H1 (cell line): ENCODE data around the gene CPSF2. TPM values are rescaled to one million over a fixed set of nuclear protein-coding genes. Genes with fewer than 3 reads are reported as not detected.
"Not testable (repeated sequence)": the region's sequence is repeated elsewhere in the genome, so short reads cannot be mapped to it uniquely, and the experiment has no call there.

Experiments
- CTCF ChIA-PET: fragments of 300-600 bp; sonication (Branson Sonifier 250); formaldehyde crosslinking; loops from one replicate; lab custom pipeline; 2021; ENCODE audit not compliant: partially characterized antibody; lab: Charles Lee
- POLR2A ChIA-PET: fragments of 300-600 bp; sonication (Branson Sonifier 250); formaldehyde crosslinking; loops from one replicate; lab custom pipeline; 2021; ENCODE audit warnings: inconsistent platforms; ENCODE audit not compliant: partially characterized antibody; lab: Charles Lee
- DNase-seq, 2 experiments: peaks; one replicate each; pipeline versions ENCODE4 v3.0.0 to v3.0.0-alpha.2; 2010 to 2022; ENCODE audit warnings: low spot score in 2 of 2, low read depth in 1 of 2, mixed read lengths in 1 of 2
- FAIRE-seq: peaks from 2 replicates; lab custom pipeline; 2011; peaks lifted over from hg19 to GRCh38; lab: Jason Lieb, UNC
- H2AFZ ChIP-seq: 2 replicates; pipeline ENCODE4 v1.8.1; 2012; ENCODE audit warnings: low read length, inconsistent platforms
- H2AK5ac ChIP-seq: 2 replicates; pipeline ENCODE4 v1.6.1; 2013; ENCODE audit warnings: low read depth, low read length
- H2BK120ac ChIP-seq: replicated peaks from 2 replicates; pipeline ENCODE3; 2013; ENCODE audit warnings: low read depth, low read length, inconsistent platforms
- H2BK12ac ChIP-seq: 2 replicates; pipeline ENCODE4 v1.6.1; 2013; ENCODE audit warnings: low read depth, low read length
- H2BK15ac ChIP-seq: 2 replicates; pipeline ENCODE4 v1.6.1; 2013; ENCODE audit warnings: low read length
- H2BK20ac ChIP-seq: 2 replicates; pipeline ENCODE4 v1.6.1; 2013; ENCODE audit warnings: low read length
- H2BK5ac ChIP-seq: 2 replicates; pipeline ENCODE4 v1.6.1; 2013; ENCODE audit warnings: low read depth, low read length
- H3K14ac ChIP-seq: 2 replicates; pipeline ENCODE4 v1.6.1; 2013; ENCODE audit warnings: inconsistent platforms; ENCODE audit not compliant: insufficient read length
- H3K18ac ChIP-seq: 2 replicates; pipeline ENCODE4 v1.6.1; 2013; ENCODE audit warnings: low read length; ENCODE audit errors: extremely low read depth
- H3K23ac ChIP-seq: 2 replicates; pipeline ENCODE4 v1.6.1; 2013; ENCODE audit warnings: inconsistent platforms; ENCODE audit not compliant: insufficient read length
- H3K23me2 ChIP-seq: 2 replicates; pipeline ENCODE4 v1.6.1; 2013; ENCODE audit warnings: low read depth, low read length
- H3K27ac ChIP-seq: 2 replicates; pipeline ENCODE4 v1.6.1; 2011; ENCODE audit warnings: low read depth, low read length, inconsistent platforms
- H3K27me3 ChIP-seq, 4 experiments: replicated peaks in 1 of 4; 1 replicate in 1 of 4; 2 replicates in 3 of 4; pipeline versions ENCODE4 v1.6.1 to v1.8.1; 2011 to 2013; ENCODE audit warnings: low read length in 3 of 4, mild to moderate bottlenecking in 3 of 4, inconsistent platforms in 2 of 4, mixed read lengths in 2 of 4, moderate library complexity in 1 of 4; ENCODE audit not compliant: control insufficient read depth in 3 of 4, insufficient read depth in 3 of 4; ENCODE audit errors: extremely low read depth in 1 of 4
- H3K36me3 ChIP-seq, 4 experiments: 2 replicates each; pipeline versions ENCODE4 v1.6.1 to v1.8.1; 2011 to 2013; ENCODE audit warnings: mild to moderate bottlenecking in 4 of 4, low read length in 3 of 4, moderate library complexity in 2 of 4, control low read depth in 1 of 4, inconsistent platforms in 1 of 4; ENCODE audit not compliant: insufficient read depth in 4 of 4, control insufficient read depth in 2 of 4
- H3K4ac ChIP-seq: replicated peaks from 2 replicates; pipeline ENCODE3; 2013; ENCODE audit warnings: low read length, low read depth, mixed read lengths, inconsistent platforms; ENCODE audit not compliant: insufficient read length
- H3K4me1 ChIP-seq, 4 experiments: replicated peaks in 1 of 4; 1 replicate in 1 of 4; 2 replicates in 3 of 4; pipeline versions ENCODE4 v1.6.1 to v1.8.1; 2011 to 2013; ENCODE audit warnings: low read length in 3 of 4, inconsistent platforms in 2 of 4, mixed read lengths in 1 of 4; ENCODE audit not compliant: insufficient read depth in 4 of 4, control insufficient read depth in 3 of 4
- H3K4me2 ChIP-seq, 2 experiments: 2 replicates each; pipeline versions ENCODE4 v1.6.1 to v1.8.1; 2011 to 2013; ENCODE audit warnings: low read depth in 2 of 2, low read length in 2 of 2, control low read depth in 1 of 2, inconsistent platforms in 1 of 2, mild to moderate bottlenecking in 1 of 2; ENCODE audit not compliant: insufficient read depth in 1 of 2
- H3K4me3 ChIP-seq, 4 experiments: fragments of 200-600, 300-600 bp in 1 of 4; sonication (generic), shearing (Covaris generic), sonication (Bioruptor Twin) in 1 of 4; 2 replicates each; pipeline versions ENCODE4 v1.5.1 to v1.8.1; 2011 to 2016; ENCODE audit warnings: low read length in 4 of 4, low read depth in 3 of 4, control low read depth in 2 of 4, inconsistent platforms in 2 of 4, mild to moderate bottlenecking in 2 of 4, mixed read lengths in 1 of 4, moderate library complexity in 1 of 4; ENCODE audit not compliant: insufficient read depth in 2 of 4; ENCODE audit errors: extremely low read depth in 1 of 4
- H3K56ac ChIP-seq: replicated peaks from 2 replicates; pipeline ENCODE3; 2013; ENCODE audit warnings: low read depth, mild to moderate bottlenecking, mixed read lengths, low read length, inconsistent platforms; ENCODE audit not compliant: insufficient read length
- H3K79me1 ChIP-seq: 2 replicates; pipeline ENCODE4 v1.6.1; 2013; ENCODE audit warnings: low read depth, low read length, control low read depth
- H3K79me2 ChIP-seq, 2 experiments: 2 replicates each; pipeline versions ENCODE4 v1.6.1 to v1.8.1; 2012 to 2013; ENCODE audit warnings: low read length in 2 of 2, mild to moderate bottlenecking in 2 of 2, inconsistent platforms in 1 of 2; ENCODE audit not compliant: insufficient read depth in 2 of 2, control insufficient read depth in 1 of 2
- H3K9ac ChIP-seq, 4 experiments: replicated peaks in 1 of 4; 1 replicate in 1 of 4; 2 replicates in 3 of 4; pipeline versions ENCODE4 v1.6.1 to v1.8.1; 2011 to 2013; ENCODE audit warnings: low read depth in 3 of 4, low read length in 3 of 4, control low read depth in 2 of 4, mild to moderate bottlenecking in 2 of 4, moderate library complexity in 2 of 4, inconsistent platforms in 1 of 4; ENCODE audit errors: extremely low read depth in 1 of 4
- H3K9me3 ChIP-seq, 2 experiments: 2 replicates each; pipeline versions ENCODE4 v1.6.1 to v1.8.1; 2012 to 2013; ENCODE audit warnings: mild to moderate bottlenecking in 2 of 2, moderate library complexity in 2 of 2, control low read depth in 1 of 2, inconsistent platforms in 1 of 2, low read depth in 1 of 2, low read length in 1 of 2, mixed read lengths in 1 of 2; ENCODE audit not compliant: insufficient read depth in 2 of 2
- H4K20me1 ChIP-seq, 2 experiments: replicated peaks in 1 of 2; 2 replicates each; pipeline versions ENCODE3 to v1.8.1; 2011 to 2013; ENCODE audit warnings: inconsistent platforms in 2 of 2, low read length in 2 of 2, mild to moderate bottlenecking in 1 of 2; ENCODE audit not compliant: insufficient read depth in 2 of 2, control insufficient read depth in 1 of 2
- H4K5ac ChIP-seq: 2 replicates; pipeline ENCODE4 v1.6.1; 2013; ENCODE audit warnings: low read length, low read depth, mixed read lengths, inconsistent platforms; ENCODE audit not compliant: insufficient read length
- H4K8ac ChIP-seq: 2 replicates; pipeline ENCODE4 v1.8.0; 2013; ENCODE audit warnings: mild to moderate bottlenecking, moderate library complexity, low read length, inconsistent platforms; ENCODE audit not compliant: insufficient read depth; ENCODE audit errors: extremely low read depth
- H4K91ac ChIP-seq: replicated peaks from 2 replicates; pipeline ENCODE3; 2013; ENCODE audit warnings: low read length, mixed read lengths, inconsistent platforms; ENCODE audit not compliant: insufficient read length
- WGBS, 2 experiments: shearing (Covaris generic) in 1 of 2; methylation state at CpG; one replicate each; pipeline versions ENCODE4 v1.1.6 to v1.1.7; 2013 to 2015; ENCODE audit warnings: low lambda C conversion rate in 2 of 2, mixed read lengths in 2 of 2, inconsistent platforms in 1 of 2, low coverage in 1 of 2, missing lambda C conversion rate in 1 of 2; ENCODE audit not compliant: insufficient replicate concordance in 2 of 2, insufficient coverage in 1 of 2, insufficient read length in 1 of 2; ENCODE audit errors: extremely low coverage in 1 of 2, missing lambda C conversion rate in 1 of 2; 5-methylcytosine and 5-hydroxymethylcytosine counted together
- polyA plus RNA-seq, 7 experiments: library from polyadenylated mRNA; depleted of rRNA in 3 of 7; stranded (reverse) in 5 of 7; unstranded in 2 of 7; fragments of >200 nt in 5 of 7; fragments of 200-250 nt in 2 of 7; gene quantifications; 1 replicate in 5 of 7; 2 replicates in 1 of 7; 4 replicates in 1 of 7; pipeline versions ENCODE4 v1.2.1 to v1.2.3, GENCODE V29; 2011 to 2013; ENCODE audit warnings: missing spikeins in 2 of 7, mixed read lengths in 2 of 7
- total RNA-seq: library from RNA; stranded (reverse); fragmentation: NEBNext Ultra II Directional; extraction: Animal tissue kit (Norgen Biotek cat#: 25700); gene quantifications from 2 replicates; pipeline ENCODE4 v1.2.1, GENCODE V29; 2021

CPSF2 gene
- total and polyA plus RNA-seq, 2 of the 8 experiments (the other 6 are each of a cell fraction or from before 2014, with no cell fraction given) = 11.3 to 130 TPM

- H3K14ac ChIP-seq, H4K5ac ChIP-seq, H3K4me1 ChIP-seq, H3K27me3 ChIP-seq, H4K91ac ChIP-seq, DNase-seq, H2BK15ac ChIP-seq, H3K18ac ChIP-seq, H2BK12ac ChIP-seq, H2AK5ac ChIP-seq, FAIRE-seq, H3K4me2 ChIP-seq, H3K27ac ChIP-seq, H2BK20ac ChIP-seq, H3K23me2 ChIP-seq, H3K4me3 ChIP-seq, H3K23ac ChIP-seq, H3K56ac ChIP-seq, H3K36me3 ChIP-seq, H3K79me2 ChIP-seq, H3K79me1 ChIP-seq, H2BK5ac ChIP-seq, POLR2A ChIA-PET, H2AFZ ChIP-seq, H4K8ac ChIP-seq, H4K20me1 ChIP-seq, H3K4ac ChIP-seq, CTCF ChIA-PET, H2BK120ac ChIP-seq, H3K9ac ChIP-seq: not testable (repeated sequence)
- H3K9me3 ChIP-seq = peaks cover 14 to 18% of the 10 kb centered on the region in 2 experiments
- 85% methylated on average over 10 of the region's 23 CpGs; no CpG with 5 or more reads in 1 of the 2 experiments for WGBS, 2 experiments
These were observed 65.8 kb downstream of the CPSF2 start for GRCh38 chr14:92187616-92188015.
